Rectal smooth muscle tissue (tissue), 1 donor: ENCODE data around the gene SLC39A9.

Source experiments
- H3K27ac ChIP-seq: one replicate; pipeline ENCODE4 v1.7.0; 2013; ENCODE audit warnings: low read depth, low read length, inconsistent platforms
- H3K27me3 ChIP-seq: one replicate; pipeline ENCODE4 v1.7.0; 2013; ENCODE audit warnings: low read length; ENCODE audit not compliant: control insufficient read depth, insufficient read depth
- H3K36me3 ChIP-seq: one replicate; pipeline ENCODE4 v1.7.0; 2013; ENCODE audit warnings: low read length; ENCODE audit not compliant: control insufficient read depth, insufficient read depth
- H3K4me1 ChIP-seq: one replicate; pipeline ENCODE4 v1.7.0; 2013; ENCODE audit warnings: low read length; ENCODE audit not compliant: control insufficient read depth, insufficient read depth
- H3K4me3 ChIP-seq: one replicate; pipeline ENCODE4 v1.7.0; 2013; ENCODE audit warnings: low read length
- H3K9ac ChIP-seq: one replicate; pipeline ENCODE4 v1.7.0; 2013; ENCODE audit warnings: low read length

The SLC39A9 gene

DNA sequence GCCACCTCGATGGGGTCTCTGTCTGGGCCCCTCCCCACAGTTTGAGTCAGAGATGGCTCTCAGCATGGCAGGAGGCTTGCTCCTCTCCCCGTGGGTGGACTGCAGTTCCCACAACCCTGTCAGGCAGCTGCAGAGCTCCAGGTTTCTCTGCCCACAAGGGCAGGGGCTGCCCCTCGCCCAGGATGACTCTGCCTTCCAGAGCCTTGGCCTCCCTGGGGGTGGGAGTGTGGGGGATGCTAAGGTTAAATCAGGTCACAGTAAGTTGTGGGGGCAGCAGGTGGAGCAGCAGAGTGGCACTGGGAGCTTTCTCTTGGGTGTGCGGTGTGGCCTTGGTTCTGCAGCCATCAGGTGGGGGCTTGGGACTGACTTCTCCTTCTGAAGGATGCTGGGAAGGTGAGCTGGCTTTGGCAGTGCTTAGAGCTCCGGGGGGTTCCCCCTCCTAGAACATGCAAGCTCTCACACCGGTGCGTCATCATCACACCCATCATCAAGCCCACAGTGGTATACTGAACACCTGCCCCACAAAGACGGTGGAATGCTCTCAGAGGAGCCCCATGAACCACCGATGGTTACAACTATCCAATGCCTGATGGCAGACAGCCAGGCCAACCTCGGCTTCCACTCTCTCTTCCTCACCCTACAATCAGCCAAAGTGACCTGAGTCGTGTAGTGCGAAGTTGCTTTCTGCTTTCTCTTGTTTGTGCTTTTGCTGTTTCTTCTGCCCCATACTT is 40.1 kb upstream of the SLC39A9 start:
- no peak overlapping the region for H3K9ac ChIP-seq
- H3K27me3 ChIP-seq = peaks cover 7% of the 10 kb centered on the region
- H3K4me1 ChIP-seq = peaks cover 12% of the 10 kb centered on the region
- H3K36me3 ChIP-seq = no peaks in the 10 kb centered on the region
- H3K4me3 ChIP-seq = no peak overlapping the region
- no peak overlapping the region for H3K27ac ChIP-seq

- H3K4me3 ChIP-seq = no peak overlapping the region
- H3K9ac ChIP-seq = no peak overlapping the region
- H3K27me3 ChIP-seq = peaks cover 7% of the 10 kb centered on the region
- no peak overlapping the region for H3K27ac ChIP-seq
- H3K4me1 ChIP-seq = peaks cover 12% of the 10 kb centered on the region
- H3K36me3 ChIP-seq = no peaks in the 10 kb centered on the region
Observed at GRCh38 chr14:69358966-69359365, 39.5 kb upstream of the SLC39A9 start.

DNA sequence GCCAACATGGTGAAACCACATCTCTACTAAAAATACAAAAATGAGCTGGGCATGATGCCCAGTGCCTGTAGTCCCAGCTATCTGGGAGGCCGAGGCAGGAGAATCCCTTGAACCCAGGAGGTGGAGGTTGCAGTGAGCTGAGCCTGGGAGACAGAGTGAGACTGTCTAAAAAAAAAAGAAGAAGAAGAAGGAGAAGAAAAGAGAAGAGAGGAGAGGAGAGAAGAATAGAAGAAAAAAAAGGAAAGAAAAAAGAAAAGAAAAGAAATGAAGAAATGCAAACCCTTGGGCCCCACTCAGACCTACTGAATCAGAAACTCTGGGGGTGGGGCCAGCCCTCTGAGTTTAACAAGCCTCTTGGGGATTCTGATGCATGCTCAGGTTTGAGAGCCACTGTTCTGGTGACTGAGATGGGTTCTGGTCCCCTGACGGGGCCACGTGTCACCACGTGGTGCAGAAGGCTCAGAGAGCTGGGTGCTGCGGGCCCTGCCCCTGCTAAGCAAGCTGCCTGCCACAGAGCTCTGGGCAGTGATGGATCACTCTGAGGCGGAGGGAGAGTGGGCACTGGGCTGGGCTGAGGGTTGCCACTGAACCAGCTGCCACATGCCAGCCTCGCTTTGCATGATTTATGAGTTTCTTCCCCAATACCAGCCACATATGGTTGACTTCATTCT is 37.9 kb upstream of the SLC39A9 start:
- Histone ChIP-seq H3K4me3 (no peak overlapping the region), H3K9ac (no peak overlapping the region), H3K4me1 (peaks cover 7% of the 10 kb centered on the region), H3K27me3 (peaks cover 7% of the 10 kb centered on the region), H3K27ac (no peak overlapping the region), H3K36me3 (no peaks in the 10 kb centered on the region)

DNA sequence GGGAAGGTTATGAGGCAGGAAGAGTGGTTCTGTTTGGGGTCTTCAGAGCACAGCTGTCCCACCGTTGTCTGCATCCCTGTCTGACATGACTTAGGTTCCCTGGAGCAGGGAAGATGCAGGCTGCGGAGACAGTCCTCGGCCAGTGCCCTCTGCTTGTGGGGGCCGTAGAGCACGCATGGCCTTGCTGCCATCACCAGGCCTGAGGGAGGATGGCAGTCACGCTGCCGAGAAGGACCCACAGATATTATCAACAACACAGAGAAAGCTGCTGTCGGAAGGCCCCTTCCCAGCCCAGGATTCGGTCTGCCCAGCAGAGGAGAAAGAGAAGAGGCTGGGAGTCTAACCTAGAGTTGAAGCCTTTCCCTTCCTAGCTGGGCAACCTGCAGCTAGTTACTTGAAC is 35.4 kb upstream of the SLC39A9 start:
- Histone ChIP-seq H3K4me3 (no peak overlapping the region), H3K27me3 (peaks cover 7% of the 10 kb centered on the region), H3K36me3 (no peaks in the 10 kb centered on the region), H3K9ac (no peak overlapping the region), H3K4me1 (no peaks in the 10 kb centered on the region), H3K27ac (no peak overlapping the region)

DNA sequence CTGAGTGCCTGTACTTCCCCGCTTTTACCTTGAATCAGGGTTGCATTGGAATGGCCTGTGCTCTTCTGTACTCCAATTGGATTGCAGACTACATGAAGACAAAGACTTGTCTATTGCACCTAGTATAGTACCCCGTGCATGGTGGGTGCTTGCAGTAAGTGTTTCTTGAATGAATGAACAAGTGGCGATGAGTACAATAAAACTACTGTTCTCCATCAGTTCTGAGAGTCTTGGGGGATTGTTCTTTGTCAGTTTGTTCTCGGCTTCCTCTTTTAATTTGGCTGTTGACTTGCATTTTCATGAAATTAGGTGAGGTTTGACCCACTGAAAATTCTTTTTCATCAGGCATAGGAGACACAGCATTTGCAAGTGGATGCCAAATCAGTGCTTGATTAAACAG is 34.5 kb upstream of the SLC39A9 start:
- no peak overlapping the region for H3K27ac ChIP-seq
- H3K4me3 ChIP-seq = no peak overlapping the region
- H3K27me3 ChIP-seq = peaks cover 3% of the 10 kb centered on the region
- H3K36me3 ChIP-seq = no peaks in the 10 kb centered on the region
- no peak overlapping the region for H3K9ac ChIP-seq
- no peaks in the 10 kb centered on the region for H3K4me1 ChIP-seq

GRCh38 chr14:69364378-69364777 is 34.1 kb upstream of the SLC39A9 start:
- Histone ChIP-seq H3K4me1 (no peaks in the 10 kb centered on the region), H3K4me3 (no peak overlapping the region), H3K27me3 (peaks cover 3% of the 10 kb centered on the region), H3K27ac (no peak overlapping the region), H3K9ac (no peak overlapping the region), H3K36me3 (no peaks in the 10 kb centered on the region)

DNA sequence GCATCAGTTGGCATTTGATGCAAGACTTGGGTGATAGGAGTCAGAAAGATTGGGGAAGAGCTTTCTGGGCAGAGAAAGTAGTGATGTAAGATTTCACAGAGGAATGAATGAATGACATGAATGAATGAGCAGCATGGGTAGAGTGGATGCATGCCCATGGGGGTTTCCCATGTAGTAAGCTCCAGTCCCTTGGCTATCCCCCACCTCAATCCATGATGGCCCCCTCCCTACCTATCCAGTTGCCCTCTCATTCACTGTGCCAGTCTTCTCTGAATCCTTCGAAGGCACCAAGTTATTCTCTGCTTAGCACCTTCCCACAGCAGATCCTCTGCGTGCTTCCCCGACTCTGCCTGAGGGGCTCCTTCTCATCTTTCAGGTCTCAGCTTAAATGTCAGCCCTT is 32.4 kb upstream of the SLC39A9 start:
- H3K36me3 ChIP-seq = no peaks in the 10 kb centered on the region

DNA sequence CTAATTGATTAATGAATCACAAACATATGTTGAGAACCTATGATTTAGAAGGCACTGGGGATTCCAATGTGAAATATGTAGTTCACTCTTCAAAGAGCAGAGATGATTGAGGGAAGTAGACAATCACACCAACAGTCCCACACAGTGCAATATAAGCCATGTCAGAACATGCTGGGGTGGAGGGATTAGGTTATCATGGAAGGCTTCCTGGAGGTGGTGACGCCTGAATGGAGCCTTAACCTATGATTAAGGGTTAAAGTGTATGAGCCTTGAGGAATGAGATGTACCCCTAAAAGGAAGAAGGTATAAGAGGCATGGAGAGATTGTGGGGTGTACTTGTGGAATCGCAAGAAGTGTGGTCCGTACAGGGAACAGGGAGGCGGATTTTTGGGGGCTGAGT is 31.7 kb upstream of the SLC39A9 start:
- no peak overlapping the region for H3K4me3 ChIP-seq
- no peaks in the 10 kb centered on the region for H3K36me3 ChIP-seq
- H3K4me1 ChIP-seq = no peaks in the 10 kb centered on the region
- no peak overlapping the region for H3K9ac ChIP-seq
- H3K27ac ChIP-seq = no peak overlapping the region
- H3K27me3 ChIP-seq = no peaks in the 10 kb centered on the region

More for the DNA sequence above, 32.4 kb upstream of the SLC39A9 start:
- no peak overlapping the region for H3K9ac ChIP-seq
- H3K27ac ChIP-seq = no peak overlapping the region
- H3K4me1 ChIP-seq = no peaks in the 10 kb centered on the region
- H3K27me3 ChIP-seq = peaks cover 3% of the 10 kb centered on the region
- H3K4me3 ChIP-seq = no peak overlapping the region

DNA sequence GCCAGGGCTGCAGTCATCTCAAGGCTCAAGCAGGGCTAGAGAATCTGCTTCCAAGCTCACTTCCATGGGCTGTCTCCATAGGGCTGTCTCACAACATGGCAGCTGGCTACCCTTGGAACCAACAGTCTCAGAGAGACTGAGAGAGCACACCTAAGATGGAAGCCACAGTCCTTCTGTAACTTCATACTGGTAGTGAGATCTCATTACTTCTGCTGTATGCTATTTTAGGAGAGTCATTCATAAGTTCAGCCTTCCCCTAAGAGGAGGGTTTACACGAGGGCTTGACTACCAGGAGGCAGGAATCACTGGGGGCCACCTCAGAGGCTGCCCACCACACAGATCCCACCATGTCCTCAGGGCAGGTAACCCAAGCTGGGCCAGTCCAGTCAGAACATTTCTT is 30.1 kb upstream of the SLC39A9 start:
- Histone ChIP-seq H3K36me3 (no peaks in the 10 kb centered on the region), H3K4me3 (no peak overlapping the region), H3K27me3 (no peaks in the 10 kb centered on the region), H3K27ac (no peak overlapping the region), H3K4me1 (no peaks in the 10 kb centered on the region), H3K9ac (no peak overlapping the region)

GRCh38 chr14:69370061-69370460 is 28.4 kb upstream of the SLC39A9 start:
- Histone ChIP-seq H3K4me3 (no peak overlapping the region), H3K27me3 (no peaks in the 10 kb centered on the region), H3K27ac (no peak overlapping the region), H3K4me1 (no peaks in the 10 kb centered on the region), H3K36me3 (no peaks in the 10 kb centered on the region), H3K9ac (no peak overlapping the region)

DNA sequence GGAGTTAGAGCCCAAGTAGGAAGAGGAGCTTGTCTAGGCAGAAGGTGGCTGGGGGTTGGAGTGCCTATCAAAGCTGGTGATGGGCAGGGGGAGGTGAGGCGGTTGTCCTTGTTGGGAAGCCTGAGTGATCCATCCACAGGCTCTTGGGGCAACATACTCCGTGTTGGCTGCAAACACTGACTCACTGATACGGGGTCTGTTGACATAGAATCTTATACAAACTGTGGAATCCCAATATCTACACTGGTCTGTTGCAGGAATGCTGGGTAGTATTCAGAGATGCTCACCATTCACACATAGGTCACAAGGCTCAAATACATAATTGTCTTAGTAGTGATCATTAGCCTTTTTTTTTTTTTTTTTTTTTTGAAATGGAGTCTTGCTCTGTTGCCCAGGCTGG is 26.3 kb upstream of the SLC39A9 start:
- Histone ChIP-seq H3K4me1 (no peaks in the 10 kb centered on the region), H3K27ac (no peak overlapping the region), H3K4me3 (no peak overlapping the region), H3K9ac (no peak overlapping the region), H3K27me3 (no peaks in the 10 kb centered on the region), H3K36me3 (peaks cover 4% of the 10 kb centered on the region)

GRCh38 chr14:69373104-69373503 is 25.4 kb upstream of the SLC39A9 start:
- Histone ChIP-seq H3K4me3 (no peak overlapping the region), H3K36me3 (peaks cover 4% of the 10 kb centered on the region), H3K9ac (no peak overlapping the region), H3K4me1 (no peaks in the 10 kb centered on the region), H3K27ac (no peak overlapping the region), H3K27me3 (no peaks in the 10 kb centered on the region)

DNA sequence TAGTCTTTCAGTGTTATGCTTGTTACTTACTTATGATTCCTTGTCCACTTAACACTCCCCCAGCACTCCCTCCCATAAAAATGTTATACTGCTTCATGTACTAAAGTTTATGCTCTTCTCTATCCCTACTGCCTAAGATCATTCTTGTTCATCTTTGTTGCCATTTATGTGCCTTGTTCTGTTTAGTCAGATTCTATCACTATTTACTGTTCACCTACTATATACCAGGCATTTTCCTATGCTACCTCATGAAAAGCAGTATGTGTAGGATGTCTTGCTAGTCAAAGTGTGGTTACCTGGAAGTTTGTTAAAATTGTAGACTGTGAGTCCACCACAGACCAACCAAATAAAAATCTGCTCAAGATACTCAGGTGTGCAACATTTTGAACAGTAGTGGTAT is 24.3 kb upstream of the SLC39A9 start:
- Histone ChIP-seq H3K9ac (no peak overlapping the region), H3K27ac (no peak overlapping the region), H3K27me3 (no peaks in the 10 kb centered on the region), H3K4me1 (no peaks in the 10 kb centered on the region), H3K36me3 (peaks cover 4% of the 10 kb centered on the region), H3K4me3 (no peak overlapping the region)
